Measurements from ENCODE around the gene CCDC38. TPM values are rescaled to one million over a fixed set of nuclear protein-coding genes. Genes with fewer than 3 reads are reported as not detected.

Gene CCDC38
- total RNA-seq, 1 donor from 2014 or later = not detected

DNA sequence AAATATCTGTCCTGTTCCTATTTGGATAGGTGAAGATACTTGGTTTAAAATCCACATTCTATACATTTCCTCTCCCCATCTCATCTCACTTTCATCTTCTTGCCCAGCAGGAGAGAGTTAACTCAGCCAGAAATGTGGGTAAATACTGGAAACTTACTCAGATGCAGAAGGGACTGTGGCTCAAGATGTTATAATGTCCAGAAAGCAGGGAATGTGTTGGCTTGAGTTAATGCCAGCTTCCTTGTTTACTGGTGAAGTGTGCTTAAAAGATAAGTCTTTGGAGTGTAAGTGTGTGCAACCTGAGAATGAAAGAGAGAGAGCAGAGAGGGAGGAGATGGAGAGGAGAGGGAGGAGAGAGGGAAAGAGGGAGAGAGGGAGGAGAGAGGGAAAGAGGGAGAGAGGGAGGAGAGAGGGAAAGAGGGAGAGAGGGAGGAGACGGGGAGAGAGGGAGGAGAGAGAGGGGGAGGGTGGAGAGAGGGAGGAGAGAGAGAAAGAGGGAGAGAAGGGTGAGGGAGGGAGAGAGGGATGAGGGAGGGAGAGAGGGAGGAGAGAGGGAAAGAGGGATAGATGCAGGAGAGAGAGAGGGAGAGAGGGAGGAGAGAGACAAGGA, 105.7 kb downstream of the CCDC38 start:
- TF ChIP-seq, protein P1, sequence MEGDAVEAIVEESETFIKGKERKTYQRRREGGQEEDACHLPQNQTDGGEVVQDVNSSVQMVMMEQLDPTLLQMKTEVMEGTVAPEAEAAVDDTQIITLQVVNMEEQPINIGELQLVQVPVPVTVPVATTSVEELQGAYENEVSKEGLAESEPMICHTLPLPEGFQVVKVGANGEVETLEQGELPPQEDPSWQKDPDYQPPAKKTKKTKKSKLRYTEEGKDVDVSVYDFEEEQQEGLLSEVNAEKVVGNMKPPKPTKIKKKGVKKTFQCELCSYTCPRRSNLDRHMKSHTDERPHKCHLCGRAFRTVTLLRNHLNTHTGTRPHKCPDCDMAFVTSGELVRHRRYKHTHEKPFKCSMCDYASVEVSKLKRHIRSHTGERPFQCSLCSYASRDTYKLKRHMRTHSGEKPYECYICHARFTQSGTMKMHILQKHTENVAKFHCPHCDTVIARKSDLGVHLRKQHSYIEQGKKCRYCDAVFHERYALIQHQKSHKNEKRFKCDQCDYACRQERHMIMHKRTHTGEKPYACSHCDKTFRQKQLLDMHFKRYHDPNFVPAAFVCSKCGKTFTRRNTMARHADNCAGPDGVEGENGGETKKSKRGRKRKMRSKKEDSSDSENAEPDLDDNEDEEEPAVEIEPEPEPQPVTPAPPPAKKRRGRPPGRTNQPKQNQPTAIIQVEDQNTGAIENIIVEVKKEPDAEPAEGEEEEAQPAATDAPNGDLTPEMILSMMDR (IDR thresholded peaks at IDR 0.05; ENCODE audit: insufficient read depth, low read length, severe bottlenecking) = no peak
- no peak overlapping the region for H3K4me3 ChIP-seq (ENCODE audit: low read depth, low read length)
- FAIRE-seq = no peak
- peaks cover 15% of the 10 kb centered on the region for H3K27me3 ChIP-seq (ENCODE audit: control insufficient read depth, insufficient read depth, low read length)
- no peaks in the 10 kb centered on the region for H3K36me3 ChIP-seq (ENCODE audit: control insufficient read depth, insufficient read depth, low read length)
- no peak for DNase-seq (ENCODE audit: low read depth)

DNA sequence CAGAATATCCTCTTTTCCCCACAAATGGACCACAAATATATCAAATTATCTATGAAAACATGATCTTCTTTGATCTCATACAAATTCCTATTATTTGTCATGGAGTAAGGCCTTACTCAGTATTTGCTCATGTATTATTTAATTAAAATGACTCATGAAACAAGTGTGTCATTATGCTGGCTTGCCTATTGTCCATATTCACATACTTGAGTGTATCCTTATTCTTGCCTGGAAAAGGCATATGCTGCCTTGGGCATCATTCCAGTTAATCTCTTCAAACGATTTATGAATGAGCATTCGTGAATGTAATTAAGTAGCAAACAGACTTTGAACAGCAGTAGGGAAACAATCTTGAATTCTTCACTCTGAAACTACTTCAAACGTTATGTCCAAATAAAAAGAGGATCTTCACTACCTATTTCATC, 106.2 kb downstream of the CCDC38 start:
- Histone ChIP-seq H3K27me3 (ENCODE audit: control insufficient read depth, insufficient read depth, low read length) (peaks cover 15% of the 10 kb centered on the region), H3K36me3 (ENCODE audit: control insufficient read depth, insufficient read depth, low read length) (no peaks in the 10 kb centered on the region), H3K4me3 (ENCODE audit: low read depth, low read length) (no peak overlapping the region)
- TF ChIP-seq, protein P1 (IDR thresholded peaks at IDR 0.05; ENCODE audit: insufficient read depth, low read length, severe bottlenecking) = no peak
- no peak for FAIRE-seq
- DNase-seq (ENCODE audit: low read depth) = peak; percentile 94

DNA sequence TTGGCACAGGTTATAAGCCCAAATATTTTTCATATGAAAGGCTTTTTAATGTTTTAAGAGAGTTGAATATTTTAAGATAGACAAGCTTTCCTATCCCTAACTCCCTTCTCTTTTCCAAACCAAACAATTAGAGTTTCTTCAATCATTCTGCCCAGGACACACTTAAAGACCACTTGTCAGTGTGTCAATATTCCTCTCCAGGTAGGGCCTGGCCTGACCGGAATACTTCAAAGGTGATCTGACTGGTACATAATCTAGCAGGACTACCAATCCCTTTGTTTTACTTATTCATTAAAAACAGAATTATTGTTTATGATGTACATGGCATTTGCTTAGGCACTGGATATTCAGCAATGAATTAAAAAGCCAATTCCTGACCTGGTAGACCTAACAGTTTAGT, 107.8 kb downstream of the CCDC38 start:
- no peak for FAIRE-seq

DNA sequence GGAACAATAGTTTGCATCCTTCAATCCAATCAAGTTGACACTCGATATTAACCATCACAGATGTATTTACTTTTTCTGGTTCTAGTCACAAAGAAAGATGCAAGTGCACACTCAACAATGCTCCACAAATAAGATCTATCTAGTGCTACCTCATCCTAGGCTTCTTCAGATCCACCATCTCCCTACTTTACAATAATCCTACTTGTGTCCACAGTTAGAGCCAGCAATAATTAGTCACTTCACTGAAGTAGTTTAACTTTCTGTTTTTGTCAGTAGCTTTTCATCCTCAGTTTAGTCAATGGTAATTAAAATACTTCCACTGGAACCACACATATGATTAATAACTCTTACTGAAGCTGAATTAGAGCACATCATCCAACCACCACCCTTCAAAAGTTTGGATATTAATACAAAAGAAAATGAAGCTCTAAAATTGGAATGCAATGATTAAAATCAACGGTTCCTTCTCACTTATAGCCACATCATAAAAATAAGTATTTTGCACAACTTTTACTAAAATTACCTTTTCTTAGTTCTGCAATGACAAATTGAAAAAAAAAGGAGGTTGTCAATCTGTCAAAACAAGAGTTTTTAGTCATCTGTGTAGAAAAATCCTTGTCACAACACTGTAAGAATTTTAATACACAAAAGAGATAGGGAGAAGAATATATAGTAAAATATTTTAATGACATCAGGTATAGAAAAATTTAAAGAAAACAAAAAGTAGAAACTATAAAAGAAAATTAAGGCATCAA, 111.9 kb downstream of the CCDC38 start:
- FAIRE-seq (peak; percentile 32), DNase-seq (ENCODE audit: low read depth) (no peak)
- H3K36me3 ChIP-seq (ENCODE audit: control insufficient read depth, insufficient read depth, low read length) = no peaks in the 10 kb centered on the region
- H3K4me3 ChIP-seq (ENCODE audit: low read depth, low read length) = no peak overlapping the region
- TF ChIP-seq, protein P1 (IDR thresholded peaks at IDR 0.05; ENCODE audit: insufficient read depth, low read length, severe bottlenecking) = no peak
- H3K27me3 ChIP-seq (ENCODE audit: control insufficient read depth, insufficient read depth, low read length) = peaks cover 26% of the 10 kb centered on the region

More for the DNA sequence above, 107.8 kb downstream of the CCDC38 start:
- no peak for DNase-seq (ENCODE audit: low read depth)
- Histone ChIP-seq H3K4me3 (ENCODE audit: low read depth, low read length) (no peak overlapping the region), H3K36me3 (ENCODE audit: control insufficient read depth, insufficient read depth, low read length) (no peaks in the 10 kb centered on the region), H3K27me3 (ENCODE audit: control insufficient read depth, insufficient read depth, low read length) (peaks cover 19% of the 10 kb centered on the region)
- TF ChIP-seq, protein P1 (IDR thresholded peaks at IDR 0.05; ENCODE audit: insufficient read depth, low read length, severe bottlenecking) = no peak

DNA sequence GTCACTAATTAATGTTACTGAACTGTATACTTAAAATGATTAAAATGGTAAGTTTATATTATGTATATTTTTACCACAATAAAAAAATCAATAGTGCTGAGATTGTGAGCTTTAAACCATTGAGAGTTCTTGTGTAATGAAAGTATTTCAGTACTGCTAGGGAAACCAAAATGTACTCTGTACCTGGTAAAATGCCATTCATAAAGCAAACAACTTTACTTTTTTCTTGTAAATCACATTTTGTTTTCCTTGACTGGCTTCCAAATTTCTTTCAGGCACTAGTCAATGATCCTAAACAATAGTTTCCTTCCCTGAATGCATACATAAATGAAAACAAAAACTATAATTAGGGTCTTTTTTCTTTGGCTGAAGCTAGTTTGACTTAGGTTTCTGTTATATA, 113.0 kb downstream of the CCDC38 start:
- H3K27me3 ChIP-seq (ENCODE audit: control insufficient read depth, insufficient read depth, low read length) = peaks cover 22% of the 10 kb centered on the region
- FAIRE-seq = no peak
- no peaks in the 10 kb centered on the region for H3K36me3 ChIP-seq (ENCODE audit: control insufficient read depth, insufficient read depth, low read length)
- H3K4me3 ChIP-seq (ENCODE audit: low read depth, low read length) = no peak overlapping the region
- DNase-seq (ENCODE audit: low read depth) = no peak
- TF ChIP-seq, protein P1 (IDR thresholded peaks at IDR 0.05; ENCODE audit: insufficient read depth, low read length, severe bottlenecking) = no peak
